Gastrocnemius medialis (tissue), 4 donors: ENCODE results near the gene CNST.

Source experiments
- POLR2A ChIP-seq, 2 donors: fragments of 450-650 bp; IDR thresholded peaks; one replicate each; pipeline ENCODE4 v1.6.1; 2017; ENCODE audit warnings: antibody characterized with exemption in 2 of 2, mild to moderate bottlenecking in 2 of 2, moderate library complexity in 2 of 2
- TF ChIP-seq, protein P1 (sequence below), 5 experiments: fragments of 450-650 bp in 3 of 5; fragments of 200-600 bp in 2 of 5; sonication (generic) in 2 of 5; IDR thresholded peaks in 4 of 5; conservative IDR thresholded peaks in 1 of 5; 1 replicate in 4 of 5; 2 replicates in 1 of 5; pipeline ENCODE4 v1.5.1; 2016 to 2019; ENCODE audit warnings: antibody characterized with exemption in 5 of 5, mild to moderate bottlenecking in 3 of 5, moderate library complexity in 3 of 5

DNA sequence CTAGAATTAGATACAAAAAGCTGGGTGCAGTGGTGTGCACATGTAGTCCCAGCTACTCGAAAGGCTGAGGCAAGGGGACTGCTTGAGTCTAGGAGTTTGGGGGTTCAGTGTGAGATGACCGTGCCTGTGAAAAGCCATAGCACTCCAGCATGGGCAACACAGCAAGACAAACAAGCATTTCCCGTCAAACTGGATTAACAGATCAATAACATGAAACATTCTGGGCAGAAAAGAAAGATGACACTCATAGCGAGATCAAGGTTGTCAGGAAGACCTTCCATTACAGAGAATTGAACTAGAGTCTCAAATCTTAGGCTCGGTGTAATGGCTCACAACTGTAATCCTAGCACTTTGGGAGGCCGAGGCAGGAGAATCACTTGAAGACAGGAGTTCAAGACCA lies 14.1 kb upstream of the CNST start:
- TF ChIP-seq, protein P1, sequence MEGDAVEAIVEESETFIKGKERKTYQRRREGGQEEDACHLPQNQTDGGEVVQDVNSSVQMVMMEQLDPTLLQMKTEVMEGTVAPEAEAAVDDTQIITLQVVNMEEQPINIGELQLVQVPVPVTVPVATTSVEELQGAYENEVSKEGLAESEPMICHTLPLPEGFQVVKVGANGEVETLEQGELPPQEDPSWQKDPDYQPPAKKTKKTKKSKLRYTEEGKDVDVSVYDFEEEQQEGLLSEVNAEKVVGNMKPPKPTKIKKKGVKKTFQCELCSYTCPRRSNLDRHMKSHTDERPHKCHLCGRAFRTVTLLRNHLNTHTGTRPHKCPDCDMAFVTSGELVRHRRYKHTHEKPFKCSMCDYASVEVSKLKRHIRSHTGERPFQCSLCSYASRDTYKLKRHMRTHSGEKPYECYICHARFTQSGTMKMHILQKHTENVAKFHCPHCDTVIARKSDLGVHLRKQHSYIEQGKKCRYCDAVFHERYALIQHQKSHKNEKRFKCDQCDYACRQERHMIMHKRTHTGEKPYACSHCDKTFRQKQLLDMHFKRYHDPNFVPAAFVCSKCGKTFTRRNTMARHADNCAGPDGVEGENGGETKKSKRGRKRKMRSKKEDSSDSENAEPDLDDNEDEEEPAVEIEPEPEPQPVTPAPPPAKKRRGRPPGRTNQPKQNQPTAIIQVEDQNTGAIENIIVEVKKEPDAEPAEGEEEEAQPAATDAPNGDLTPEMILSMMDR (IDR thresholded peaks at IDR 0.05 in 4 of 5, conservative IDR thresholded peaks at IDR 0.05 in 1 of 5) = no peak
- TF ChIP-seq POLR2A (IDR thresholded peaks at IDR 0.05) = no peak
